K562 (cell line): ENCODE measurements around the gene SGPL1. TPM values are rescaled to one million over a fixed set of nuclear protein-coding genes. Genes with fewer than 3 reads are reported as not detected.

ENCODE experiments used
- ATAC-seq: fragments of 200-7000 bp; cut with Tn5 transposase; 3 replicates; pipeline ENCODE4 v1.9.1; 2020; ENCODE audit warnings: moderate library complexity
- BruUV-seq: library from RNA; stranded (reverse); fragments of 400-500 nt; replicated peaks from 2 replicates; lab custom pipeline; 2021; lab: Mats Ljungman, UMichigan
- CTCF ChIA-PET: fragments of 300-600 bp; formaldehyde crosslinking; extraction: SDS; loops from one replicate; lab custom pipeline; 2021; ENCODE audit warnings: low intra/inter-chr PET ratio; lab: Yijun Ruan, JAX
- POLR2A ChIA-PET: fragments of 300-600, 350-650 bp; sonication (Branson Sonifier 250); formaldehyde crosslinking; extraction: SDS; loops from one replicate; lab custom pipeline; 2021; ENCODE audit warnings: antibody characterized with exemption, inconsistent platforms; lab: Yijun Ruan, JAX
- DNase-seq, 4 experiments: peaks; one replicate each; pipeline versions ENCODE4 v3.0.0 to v3.0.0-alpha.2; 2011 to 2018; ENCODE audit warnings: low spot score in 3 of 4, mixed read lengths in 3 of 4; ENCODE audit errors: extremely low read depth in 1 of 4
- FAIRE-seq: peaks from 2 replicates; lab custom pipeline; 2011; peaks lifted over from hg19 to GRCh38; lab: Jason Lieb, UNC
- H2AFZ ChIP-seq: 2 replicates; pipeline ENCODE4 v1.6.0; 2011; ENCODE audit warnings: low read depth, low read length, control low read depth, inconsistent platforms
- H3K27ac ChIP-seq: fragments of 200-600 bp; 3 replicates; pipeline ENCODE4 v1.8.0; 2011; ENCODE audit warnings: low read depth, mild to moderate bottlenecking, control low read depth, inconsistent platforms, low read length, moderate library complexity, mixed read lengths; ENCODE audit errors: extremely low read depth
- H3K27me3 ChIP-seq, 2 experiments: fragments of 300-600 bp in 1 of 2; 2 replicates in 1 of 2; 3 replicates in 1 of 2; pipeline versions ENCODE4 v1.6.0 to v1.8.0; 2011; ENCODE audit warnings: inconsistent platforms in 2 of 2, low read length in 2 of 2, mild to moderate bottlenecking in 1 of 2, mixed read lengths in 1 of 2, moderate library complexity in 1 of 2; ENCODE audit not compliant: control insufficient read depth in 2 of 2, insufficient read depth in 2 of 2
- H3K36me3 ChIP-seq: fragments of 300-600 bp; 3 replicates; pipeline ENCODE4 v1.8.0; 2011; ENCODE audit warnings: mild to moderate bottlenecking, low read length, inconsistent platforms; ENCODE audit not compliant: control insufficient read depth, insufficient read depth
- H3K4me1 ChIP-seq, 2 experiments: fragments of 200-600 bp in 1 of 2; replicated peaks in 1 of 2; 2 replicates in 1 of 2; 3 replicates in 1 of 2; pipeline versions ENCODE4 v1.5.1 to v1.8.0; 2011; ENCODE audit warnings: inconsistent platforms in 2 of 2, low read length in 2 of 2, mild to moderate bottlenecking in 1 of 2, mixed read lengths in 1 of 2, moderate library complexity in 1 of 2; ENCODE audit not compliant: control insufficient read depth in 2 of 2, insufficient read depth in 2 of 2
- H3K4me2 ChIP-seq: 2 replicates; pipeline ENCODE4 v1.6.1; 2011; ENCODE audit warnings: low read length, control low read depth, inconsistent platforms, mixed read lengths; ENCODE audit not compliant: insufficient read depth
- H3K4me3 ChIP-seq: fragments of 200-600 bp; sonication (generic), shearing (Covaris generic); 2 replicates; pipeline ENCODE4 v1.5.1; 2016; ENCODE audit warnings: control low read depth, inconsistent platforms
- H3K79me2 ChIP-seq: fragments of 200-600 bp; 3 replicates; pipeline ENCODE4 v1.8.0; 2011; ENCODE audit warnings: low read length, inconsistent platforms; ENCODE audit not compliant: control insufficient read depth, insufficient read depth
- H3K9ac ChIP-seq, 2 experiments: 2 replicates each; pipeline versions ENCODE4 v1.6.0 to v1.6.1; 2011; ENCODE audit warnings: low read depth in 2 of 2, low read length in 2 of 2, control low read depth in 1 of 2, inconsistent platforms in 1 of 2, mild to moderate bottlenecking in 1 of 2, mixed read lengths in 1 of 2; ENCODE audit not compliant: insufficient read depth in 1 of 2
- H3K9me1 ChIP-seq: one replicate; pipeline ENCODE4 v1.6.0; 2011; ENCODE audit warnings: inconsistent platforms, mild to moderate bottlenecking, low read length, moderate library complexity; ENCODE audit not compliant: control insufficient read depth, insufficient read depth
- H3K9me3 ChIP-seq: replicated peaks from 2 replicates; pipeline ENCODE4 v1.5.1; 2011; ENCODE audit warnings: low read depth, low read length, inconsistent platforms; ENCODE audit not compliant: control insufficient read depth, insufficient read depth
- H4K20me1 ChIP-seq: replicated peaks from 2 replicates; pipeline ENCODE4 v1.6.1; 2011; ENCODE audit warnings: low read length, inconsistent platforms, mixed read lengths; ENCODE audit not compliant: control insufficient read depth, insufficient read depth
- C11orf30 ChIP-seq: fragments of 450-650 bp; IDR thresholded peaks from 2 replicates; pipeline ENCODE4 v1.6.1; 2016; ENCODE audit warnings: low read depth, mild to moderate bottlenecking
- CHCHD3 ChIP-seq: fragments of 250-450 bp; sonication (Bioruptor Pico); IDR thresholded peaks from 2 replicates; pipeline ENCODE4 v2.1.2; 2022; ENCODE audit warnings: mild to moderate bottlenecking
- ETV5 ChIP-seq: sonication (generic); formaldehyde crosslinking; IDR thresholded peaks from 2 replicates; pipeline ENCODE4 v1.4.0; 2020; ENCODE audit warnings: low read depth, mild to moderate bottlenecking, missing genetic modification reagents
- FOXA3 ChIP-seq, 2 experiments: fragments of 450-650 bp in 1 of 2; sonication (generic) in 1 of 2; formaldehyde crosslinking; IDR thresholded peaks in 1 of 2; conservative IDR thresholded peaks in 1 of 2; 2 replicates each; pipeline versions ENCODE4 v1.4.0 to v1.8.0; 2020 to 2022; ENCODE audit warnings: mild to moderate bottlenecking in 2 of 2, missing genetic modification reagents in 1 of 2
- HDGF ChIP-seq: fragments of 450-650 bp; IDR thresholded peaks from 2 replicates; pipeline ENCODE4 v1.6.1; 2016
- HMGN3 ChIP-seq: IDR thresholded peaks from 2 replicates; pipeline ENCODE4 v1.6.1; 2011; ENCODE audit warnings: borderline replicate concordance, low read depth, mild to moderate bottlenecking, mixed read lengths, low read length; ENCODE audit not compliant: insufficient read length; ENCODE audit errors: extremely low read depth
- PHF8 ChIP-seq: fragments of 200-600 bp; sonication (generic); IDR thresholded peaks from 2 replicates; pipeline ENCODE4 v1.6.1; 2012; ENCODE audit warnings: mixed run types, mild to moderate bottlenecking, inconsistent platforms, low read length, moderate library complexity, borderline replicate concordance
- POLR2G ChIP-seq: fragments of 200-400 bp; formaldehyde crosslinking; IDR thresholded peaks from 2 replicates; pipeline ENCODE4 v1.6.1; 2017; ENCODE audit warnings: low read depth, mild to moderate bottlenecking, antibody characterized with exemption, low read length, moderate library complexity
- RB1 ChIP-seq: fragments of 450-650 bp; IDR thresholded peaks from 2 replicates; pipeline ENCODE4 v1.6.1; 2017; ENCODE audit warnings: low read depth, mild to moderate bottlenecking
- RBM39 ChIP-seq: fragments of 200-400 bp; formaldehyde crosslinking; optimal IDR thresholded peaks from 2 replicates; pipeline ENCODE3; 2018; ENCODE audit warnings: low read depth, low read length
- TBP ChIP-seq: optimal IDR thresholded peaks from 2 replicates; pipeline ENCODE3; 2011; ENCODE audit warnings: low read depth, low read length, improper control_type of control experiment
- TFAM ChIP-seq: fragments of 250-450 bp; sonication (Bioruptor Pico); conservative IDR thresholded peaks from 2 replicates; pipeline ENCODE4 v1.5.0; 2021; ENCODE audit warnings: mild to moderate bottlenecking, moderate library complexity
- THAP7 ChIP-seq: fragments of 250-450 bp; sonication (Bioruptor Pico); IDR thresholded peaks from 2 replicates; pipeline ENCODE4 v1.5.0; 2021
- ZNF121 ChIP-seq: sonication (generic); formaldehyde crosslinking; conservative IDR thresholded peaks from 2 replicates; pipeline ENCODE4 v1.8.0; 2022; ENCODE audit warnings: missing genetic modification reagents
- ZNF217 ChIP-seq: sonication (generic); formaldehyde crosslinking; IDR thresholded peaks from 2 replicates; pipeline ENCODE4 v1.8.0; 2022; ENCODE audit warnings: mild to moderate bottlenecking, missing genetic modification reagents
- ZNF24 ChIP-seq: fragments of 450-650 bp; IDR thresholded peaks from 2 replicates; pipeline ENCODE4 v1.6.1; 2016
- ZNF347 ChIP-seq: fragments of 450-650 bp; formaldehyde crosslinking; IDR thresholded peaks from 2 replicates; pipeline ENCODE4 v1.4.0; 2020; ENCODE audit warnings: low read depth, mild to moderate bottlenecking, moderate library complexity
- WGBS: fragments of 100-300 bp; shearing (Covaris generic); methylation state at CpG from one replicate; pipeline ENCODE4 v1.1.6; 2016; ENCODE audit warnings: low coverage, mixed read lengths; ENCODE audit not compliant: insufficient coverage; ENCODE audit errors: missing lambda C conversion rate; 5-methylcytosine and 5-hydroxymethylcytosine counted together
- in situ Hi-C: fragments of 300-500 bp; cut with MboI; formaldehyde crosslinking; loops from 4 replicates; pipeline ENCODE4 v1.15.0; 2018; ENCODE audit warnings: inconsistent platforms, mixed read lengths
- intact Hi-C: fragments of 100-400 bp; cut with micrococcal nuclease; formaldehyde crosslinking; loops from 2 replicates; pipeline ENCODE4 v1.14.2; 2022
- polyA plus RNA-seq, 8 experiments: library from polyadenylated mRNA; depleted of rRNA in 4 of 8; stranded (reverse) in 5 of 8; unstranded in 3 of 8; fragments of >200 nt; fragmentation: Nextera tagmentation in 2 of 8; fragmentation: Illumina TruSeq in 1 of 8; extraction: Ambion mirVana in 2 of 8; extraction: Trizol in 1 of 8; gene quantifications; 2 replicates each; pipeline versions ENCODE4 v1.2.1 to v1.2.3, GENCODE V29; 2011 to 2014; ENCODE audit warnings: inconsistent platforms in 1 of 8, missing spikeins in 1 of 8
- total RNA-seq, 7 experiments: library from RNA; depleted of rRNA in 6 of 7; stranded (reverse); fragments of >200 nt in 6 of 7; fragmentation: Illumina TruSeq in 2 of 7; extraction: Trizol in 2 of 7; gene quantifications; 2 replicates each; pipeline versions ENCODE4 v1.2.1 to v1.2.3, GENCODE V29; 2011 to 2021; ENCODE audit warnings: low replicate concordance in 1 of 7
- TF ChIP-seq, protein P1 (sequence below): IDR thresholded peaks from 2 replicates; pipeline ENCODE4 v1.6.1; 2011; ENCODE audit not compliant: insufficient read length; ENCODE audit errors: extremely low read depth
- TF ChIP-seq, protein P2 (sequence below): sonication (generic); formaldehyde crosslinking; IDR thresholded peaks from 2 replicates; pipeline ENCODE4 v1.8.1; 2023; ENCODE audit warnings: mild to moderate bottlenecking, missing genetic modification reagents, moderate library complexity

Gene SGPL1
- total and polyA plus RNA-seq, 9 of the 15 experiments (the other 6 are each of a cell fraction or from before 2014, with no cell fraction given) = 6.0 to 18.0 (median 8.7) TPM

GRCh38 chr10:70773965-70774809, 41.6 kb upstream of the SGPL1 start:
- Histone ChIP-seq H3K4me1 (peaks cover 0 to 6% of the 10 kb centered on the region in 2 experiments; a peak in 2 of 5 replicates), H3K9ac (peak overlapping the region in 1 of 2 experiments; percentile 48; a peak in 1 of 4 replicates), H3K4me2 (no peak overlapping the region), H2AFZ (no peak overlapping the region), H3K79me2 (no peaks in the 10 kb centered on the region), H3K4me3 (no peak overlapping the region), H3K9me3 (no peaks in the 10 kb centered on the region), H3K9me1 (no peaks in the 10 kb centered on the region), H3K27me3 (no peaks in the 10 kb centered on the region; a peak in 1 of 5 replicates), H4K20me1 (no peaks in the 10 kb centered on the region; the same call in 1 of the 2 replicates), H3K36me3 (no peaks in the 10 kb centered on the region), H3K27ac (no peak overlapping the region)
- TF ChIP-seq, protein P1, sequence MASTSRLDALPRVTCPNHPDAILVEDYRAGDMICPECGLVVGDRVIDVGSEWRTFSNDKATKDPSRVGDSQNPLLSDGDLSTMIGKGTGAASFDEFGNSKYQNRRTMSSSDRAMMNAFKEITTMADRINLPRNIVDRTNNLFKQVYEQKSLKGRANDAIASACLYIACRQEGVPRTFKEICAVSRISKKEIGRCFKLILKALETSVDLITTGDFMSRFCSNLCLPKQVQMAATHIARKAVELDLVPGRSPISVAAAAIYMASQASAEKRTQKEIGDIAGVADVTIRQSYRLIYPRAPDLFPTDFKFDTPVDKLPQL = no peak
- TF ChIP-seq POLR2G = no peak
- no peak for TF ChIP-seq HMGN3
- TF ChIP-seq ZNF121 (CRISPR knock-in tag) = no peak
- TF ChIP-seq, protein P2, sequence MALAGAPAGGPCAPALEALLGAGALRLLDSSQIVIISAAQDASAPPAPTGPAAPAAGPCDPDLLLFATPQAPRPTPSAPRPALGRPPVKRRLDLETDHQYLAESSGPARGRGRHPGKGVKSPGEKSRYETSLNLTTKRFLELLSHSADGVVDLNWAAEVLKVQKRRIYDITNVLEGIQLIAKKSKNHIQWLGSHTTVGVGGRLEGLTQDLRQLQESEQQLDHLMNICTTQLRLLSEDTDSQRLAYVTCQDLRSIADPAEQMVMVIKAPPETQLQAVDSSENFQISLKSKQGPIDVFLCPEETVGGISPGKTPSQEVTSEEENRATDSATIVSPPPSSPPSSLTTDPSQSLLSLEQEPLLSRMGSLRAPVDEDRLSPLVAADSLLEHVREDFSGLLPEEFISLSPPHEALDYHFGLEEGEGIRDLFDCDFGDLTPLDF (CRISPR knock-in tag) = no peak
- no peak for TF ChIP-seq ETV5
- TF ChIP-seq ZNF347 (CRISPR knock-in tag) = no peak
- no peak for TF ChIP-seq C11orf30
- TF ChIP-seq CHCHD3 (CRISPR knock-in tag) = no peak
- no peak for TF ChIP-seq ZNF217
- TF ChIP-seq THAP7 (CRISPR knock-in tag) = no peak
- no peak for TF ChIP-seq TBP
- no peak for TF ChIP-seq TFAM (CRISPR knock-in tag)
- TF ChIP-seq ZNF24 = no peak
- no peak for TF ChIP-seq HDGF
- no peak for TF ChIP-seq RBM39
- no peak for TF ChIP-seq FOXA3 (CRISPR knock-in tag; conservative IDR thresholded peaks at IDR 0.05 in 1 of 2, IDR thresholded peaks at IDR 0.05 in 1 of 2)
- TF ChIP-seq PHF8 = no peak
- no peak for TF ChIP-seq RB1
- WGBS = 36% methylated on average over 14 of the region's 14 CpGs
- ChIA-PET POLR2A (interaction anchor here (0.7 to 2.2 kb wide), 3 partner anchors 14 to 242 kb away, joined by 3 to 8 read pairs (median 3); no protein-coding TSS in a partner anchor), CTCF (no interaction called here)
- intact Hi-C loops (no loop called here), in situ Hi-C loops (no loop called here)
- BruUV-seq = no TSS peak
- ATAC-seq = no peak
- FAIRE-seq = no peak
- no peak for DNase-seq
